HepG2 (cell line): Measurements from ENCODE around the gene CHI3L1. TPM values are rescaled to one million over a fixed set of nuclear protein-coding genes. Genes with fewer than 3 reads are reported as not detected.

ENCODE experiments used
- ATAC-seq: fragments of 200-7000 bp; cut with Tn5 transposase; 3 replicates; pipeline ENCODE4 v1.9.1; 2020; ENCODE audit warnings: mild to moderate bottlenecking, moderate library complexity
- BruUV-seq: library from RNA; stranded (reverse); fragments of 400-500 nt; replicated peaks from 2 replicates; lab custom pipeline; 2021; lab: Mats Ljungman, UMichigan
- CTCF ChIA-PET: fragments of 300-600 bp; formaldehyde crosslinking; extraction: SDS; loops from one replicate; lab custom pipeline; 2021; ENCODE audit warnings: low total read pairs, inconsistent platforms, low intra/inter-chr PET ratio; lab: Yijun Ruan, JAX
- POLR2A ChIA-PET: fragments of 350-600 bp; sonication (Branson Sonifier 250); formaldehyde crosslinking; loops from one replicate; lab custom pipeline; 2020; ENCODE audit warnings: antibody characterized with exemption, inconsistent platforms; lab: Yijun Ruan, JAX
- DNase-seq: peaks from one replicate; pipeline ENCODE4 v3.0.0-alpha.2; 2015; ENCODE audit warnings: low spot score
- FAIRE-seq: peaks from 3 replicates; lab custom pipeline; 2011; peaks lifted over from hg19 to GRCh38; lab: Jason Lieb, UNC
- H2AFZ ChIP-seq: one replicate; pipeline ENCODE4 v1.6.1; 2011; ENCODE audit warnings: low read length, inconsistent platforms
- H3K27ac ChIP-seq: fragments of 300-600 bp; 3 replicates; pipeline ENCODE4 v1.8.0; 2011; ENCODE audit warnings: mixed run types, mild to moderate bottlenecking, mixed read lengths, low read length, inconsistent platforms; ENCODE audit not compliant: insufficient read depth; ENCODE audit errors: extremely low read length
- H3K27me3 ChIP-seq, 2 experiments: fragments of 200-600 bp in 1 of 2; 2 replicates in 1 of 2; 3 replicates in 1 of 2; pipeline versions ENCODE4 v1.6.0 to v1.8.0; 2011; ENCODE audit warnings: low read length in 2 of 2, mild to moderate bottlenecking in 2 of 2, moderate library complexity in 2 of 2, inconsistent platforms in 1 of 2; ENCODE audit not compliant: insufficient read depth in 2 of 2, control insufficient read depth in 1 of 2
- H3K36me3 ChIP-seq, 2 experiments: fragments of 200-600 bp in 1 of 2; replicated peaks in 1 of 2; 2 replicates in 1 of 2; 3 replicates in 1 of 2; pipeline versions ENCODE4 v1.5.1 to v1.8.0; 2011; ENCODE audit warnings: low read length in 2 of 2, inconsistent platforms in 1 of 2; ENCODE audit not compliant: insufficient read depth in 2 of 2, control insufficient read depth in 1 of 2
- H3K4me1 ChIP-seq: 2 replicates; pipeline ENCODE4 v1.5.1; 2012; ENCODE audit warnings: low read length, inconsistent platforms; ENCODE audit not compliant: insufficient read depth
- H3K4me2 ChIP-seq: 2 replicates; pipeline ENCODE4 v1.6.0; 2011; ENCODE audit warnings: low read depth, low read length, inconsistent platforms
- H3K4me3 ChIP-seq, 3 experiments: fragments of 200-600 bp in 1 of 3; sonication (generic), shearing (Covaris generic) in 1 of 3; replicated peaks in 1 of 3; 2 replicates each; pipeline ENCODE4 v1.5.1; 2011 to 2016; ENCODE audit warnings: low read length in 3 of 3, inconsistent platforms in 2 of 3, low read depth in 2 of 3, mild to moderate bottlenecking in 2 of 3, control low read depth in 1 of 3, mixed read lengths in 1 of 3; ENCODE audit not compliant: insufficient read depth in 1 of 3
- H3K79me2 ChIP-seq: one replicate; pipeline ENCODE4 v1.6.1; 2011; ENCODE audit warnings: low read length, inconsistent platforms; ENCODE audit not compliant: insufficient read depth
- H3K9ac ChIP-seq: 2 replicates; pipeline ENCODE4 v1.6.0; 2011; ENCODE audit warnings: mild to moderate bottlenecking, low read depth, low read length, inconsistent platforms; ENCODE audit not compliant: insufficient read depth
- H3K9me3 ChIP-seq: 2 replicates; pipeline ENCODE4 v1.5.1; 2012; ENCODE audit warnings: mild to moderate bottlenecking, low read length
- H4K20me1 ChIP-seq: 2 replicates; pipeline ENCODE4 v1.6.0; 2011; ENCODE audit warnings: inconsistent platforms, mild to moderate bottlenecking, low read length, moderate library complexity; ENCODE audit not compliant: insufficient read depth
- ESRRA ChIP-seq: sonication (generic); formaldehyde crosslinking; IDR thresholded peaks from 2 replicates; pipeline ENCODE4 v1.5.1; 2020; ENCODE audit warnings: mild to moderate bottlenecking, low read depth, missing genetic modification reagents
- FOXK1 ChIP-seq: sonication (generic); formaldehyde crosslinking; IDR thresholded peaks from 2 replicates; pipeline ENCODE4 v1.4.0; 2020; ENCODE audit warnings: low read depth, missing genetic modification reagents, borderline replicate concordance
- GTF3A ChIP-seq: sonication (generic); formaldehyde crosslinking; conservative IDR thresholded peaks from 2 replicates; pipeline ENCODE4 v1.4.0; 2020; ENCODE audit warnings: mild to moderate bottlenecking, missing genetic modification reagents
- IKZF1 ChIP-seq: fragments of 450-650 bp; IDR thresholded peaks from 2 replicates; pipeline ENCODE4 v1.7.1; 2016
- ZNF3 ChIP-seq: IDR thresholded peaks from 2 replicates; pipeline ENCODE4 v1.7.0; 2017; ENCODE audit warnings: inconsistent platforms
- ZNF350 ChIP-seq: sonication (generic); formaldehyde crosslinking; IDR thresholded peaks from 2 replicates; pipeline ENCODE4 v1.4.0; 2020; ENCODE audit warnings: mild to moderate bottlenecking, low read depth, missing genetic modification reagents, borderline replicate concordance
- ZNF878 ChIP-seq: sonication (generic); formaldehyde crosslinking; IDR thresholded peaks from 2 replicates; pipeline ENCODE4 v1.8.1; 2023; ENCODE audit warnings: mild to moderate bottlenecking, missing genetic modification reagents, moderate library complexity
- WGBS: methylation state at CpG from one replicate; pipeline ENCODE4 v1.1.6; 2017; ENCODE audit warnings: low lambda C conversion rate; 5-methylcytosine and 5-hydroxymethylcytosine counted together
- in situ Hi-C: cut with HindIII; loops from 2 replicates; pipeline ENCODE4 v1.10.0; 2017; ENCODE audit warnings: low pct_unique_long_range_greater_than_20kb; ENCODE audit not compliant: extremely low pct_ligation_motif_present
- intact Hi-C: fragments of 100-400 bp; cut with micrococcal nuclease; formaldehyde crosslinking; loops from one replicate; pipeline ENCODE4 v1.10.0; 2022; ENCODE audit not compliant: unreplicated experiment
- polyA plus RNA-seq, 8 experiments: library from polyadenylated mRNA; depleted of rRNA in 3 of 8; stranded (reverse) in 7 of 8; unstranded in 1 of 8; fragments of >200 nt; fragmentation: Illumina TruSeq in 4 of 8; extraction: Trizol in 4 of 8; gene quantifications; 2 replicates each; pipeline versions ENCODE4 v1.2.1 to v1.2.3, GENCODE V29; 2011 to 2016; ENCODE audit warnings: low read depth in 4 of 8, missing spikeins in 1 of 8, mixed read lengths in 1 of 8; ENCODE audit not compliant: insufficient read depth in 1 of 8
- total RNA-seq, 5 experiments: library from RNA; depleted of rRNA; stranded (reverse); fragments of >200 nt; fragmentation: Illumina TruSeq; extraction: Trizol; gene quantifications; 2 replicates each; pipeline ENCODE4 v1.2.3, GENCODE V29; 2016; ENCODE audit warnings: low read depth in 1 of 5
- TF ChIP-seq, protein P1 (sequence below): IDR thresholded peaks from 2 replicates; pipeline ENCODE4 v1.6.1; 2012; ENCODE audit warnings: low read length, improper control_type of control experiment
- TF ChIP-seq, protein P2 (sequence below): sonication (generic); formaldehyde crosslinking; conservative IDR thresholded peaks from 2 replicates; pipeline ENCODE4 v1.5.0; 2020; ENCODE audit warnings: missing genetic modification reagents

CHI3L1 gene
- total and polyA plus RNA-seq, 2 of the 13 experiments (the other 11 are each of a cell fraction or from before 2014, with no cell fraction given) = 0.09 to 0.13 TPM

DNA sequence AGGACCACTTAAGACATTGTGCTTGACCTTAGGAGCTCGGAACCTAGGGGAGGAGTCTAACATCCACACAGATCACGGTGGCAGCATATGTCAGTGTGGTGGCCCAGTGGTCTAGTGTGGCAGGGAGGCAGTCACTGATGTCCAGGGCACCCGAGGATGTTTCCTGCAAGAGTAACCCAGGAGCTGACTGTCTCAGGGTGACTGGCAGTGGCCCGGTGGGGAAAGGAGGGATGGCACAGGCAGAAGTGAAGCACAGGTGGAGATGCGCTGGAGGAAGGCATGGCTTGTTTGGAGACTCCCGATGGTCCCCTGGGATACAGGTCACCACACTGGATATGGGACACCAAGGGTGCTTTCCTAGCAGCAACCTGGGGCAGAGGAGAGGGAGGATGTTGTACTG, 26.6 kb upstream of the CHI3L1 start:
- Histone ChIP-seq H3K4me2 (no peak overlapping the region), H3K9me3 (no peaks in the 10 kb centered on the region), H4K20me1 (no peaks in the 10 kb centered on the region; the same call in 1 of the 2 replicates), H3K79me2 (no peaks in the 10 kb centered on the region)
- ATAC-seq = no peak
- no peak for TF ChIP-seq ZNF3 (CRISPR knock-in tag)
- TF ChIP-seq, protein P1, sequence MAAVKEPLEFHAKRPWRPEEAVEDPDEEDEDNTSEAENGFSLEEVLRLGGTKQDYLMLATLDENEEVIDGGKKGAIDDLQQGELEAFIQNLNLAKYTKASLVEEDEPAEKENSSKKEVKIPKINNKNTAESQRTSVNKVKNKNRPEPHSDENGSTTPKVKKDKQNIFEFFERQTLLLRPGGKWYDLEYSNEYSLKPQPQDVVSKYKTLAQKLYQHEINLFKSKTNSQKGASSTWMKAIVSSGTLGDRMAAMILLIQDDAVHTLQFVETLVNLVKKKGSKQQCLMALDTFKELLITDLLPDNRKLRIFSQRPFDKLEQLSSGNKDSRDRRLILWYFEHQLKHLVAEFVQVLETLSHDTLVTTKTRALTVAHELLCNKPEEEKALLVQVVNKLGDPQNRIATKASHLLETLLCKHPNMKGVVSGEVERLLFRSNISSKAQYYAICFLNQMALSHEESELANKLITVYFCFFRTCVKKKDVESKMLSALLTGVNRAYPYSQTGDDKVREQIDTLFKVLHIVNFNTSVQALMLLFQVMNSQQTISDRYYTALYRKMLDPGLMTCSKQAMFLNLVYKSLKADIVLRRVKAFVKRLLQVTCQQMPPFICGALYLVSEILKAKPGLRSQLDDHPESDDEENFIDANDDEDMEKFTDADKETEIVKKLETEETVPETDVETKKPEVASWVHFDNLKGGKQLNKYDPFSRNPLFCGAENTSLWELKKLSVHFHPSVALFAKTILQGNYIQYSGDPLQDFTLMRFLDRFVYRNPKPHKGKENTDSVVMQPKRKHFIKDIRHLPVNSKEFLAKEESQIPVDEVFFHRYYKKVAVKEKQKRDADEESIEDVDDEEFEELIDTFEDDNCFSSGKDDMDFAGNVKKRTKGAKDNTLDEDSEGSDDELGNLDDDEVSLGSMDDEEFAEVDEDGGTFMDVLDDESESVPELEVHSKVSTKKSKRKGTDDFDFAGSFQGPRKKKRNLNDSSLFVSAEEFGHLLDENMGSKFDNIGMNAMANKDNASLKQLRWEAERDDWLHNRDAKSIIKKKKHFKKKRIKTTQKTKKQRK = no peak
- no peak for TF ChIP-seq ZNF878 (CRISPR knock-in tag)
- TF ChIP-seq, protein P2, sequence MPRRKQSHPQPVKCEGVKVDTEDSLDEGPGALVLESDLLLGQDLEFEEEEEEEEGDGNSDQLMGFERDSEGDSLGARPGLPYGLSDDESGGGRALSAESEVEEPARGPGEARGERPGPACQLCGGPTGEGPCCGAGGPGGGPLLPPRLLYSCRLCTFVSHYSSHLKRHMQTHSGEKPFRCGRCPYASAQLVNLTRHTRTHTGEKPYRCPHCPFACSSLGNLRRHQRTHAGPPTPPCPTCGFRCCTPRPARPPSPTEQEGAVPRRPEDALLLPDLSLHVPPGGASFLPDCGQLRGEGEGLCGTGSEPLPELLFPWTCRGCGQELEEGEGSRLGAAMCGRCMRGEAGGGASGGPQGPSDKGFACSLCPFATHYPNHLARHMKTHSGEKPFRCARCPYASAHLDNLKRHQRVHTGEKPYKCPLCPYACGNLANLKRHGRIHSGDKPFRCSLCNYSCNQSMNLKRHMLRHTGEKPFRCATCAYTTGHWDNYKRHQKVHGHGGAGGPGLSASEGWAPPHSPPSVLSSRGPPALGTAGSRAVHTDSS (CRISPR knock-in tag) = no peak
- no peak for TF ChIP-seq GTF3A (CRISPR knock-in tag)
- no peak for TF ChIP-seq FOXK1
- no peak for TF ChIP-seq ZNF350
- TF ChIP-seq IKZF1 = no peak
- no peak for TF ChIP-seq ESRRA (CRISPR knock-in tag)
- TF ChIP-seq, all 625 proteins: peak for 0
- Histone ChIP-seq H2AFZ (no peak overlapping the region), H3K4me1 (peaks cover 16% of the 10 kb centered on the region), H3K27me3 (peaks cover 0 to 22% of the 10 kb centered on the region in 2 experiments; a peak in 2 of 5 replicates), H3K4me3 (no peak overlapping the region), H3K27ac (no peak overlapping the region), H3K9ac (no peak overlapping the region), H3K36me3 (no peaks in the 10 kb centered on the region)
- FAIRE-seq = no peak
- intact Hi-C loops (no loop called here), in situ Hi-C loops (no loop called here)
- BruUV-seq = no TSS peak
- CTCF ChIA-PET = no interaction called here
- POLR2A ChIA-PET = no interaction called here
- no peak for DNase-seq
- WGBS = 60% methylated on average over 6 of the region's 6 CpGs
